K562 (cell line): ENCODE measurements around the gene DRICH1. TPM values are rescaled to one million over a fixed set of nuclear protein-coding genes. Genes with fewer than 3 reads are reported as not detected.

Experiments used
- ATAC-seq: fragments of 200-7000 bp; cut with Tn5 transposase; 3 replicates; pipeline ENCODE4 v1.9.1; 2020; ENCODE audit warnings: moderate library complexity
- BruUV-seq: library from RNA; stranded (reverse); fragments of 400-500 nt; replicated peaks from 2 replicates; lab custom pipeline; 2021; lab: Mats Ljungman, UMichigan
- CTCF ChIA-PET: fragments of 300-600 bp; formaldehyde crosslinking; extraction: SDS; loops from one replicate; lab custom pipeline; 2021; ENCODE audit warnings: low intra/inter-chr PET ratio; lab: Yijun Ruan, JAX
- POLR2A ChIA-PET: fragments of 300-600, 350-650 bp; sonication (Branson Sonifier 250); formaldehyde crosslinking; extraction: SDS; loops from one replicate; lab custom pipeline; 2021; ENCODE audit warnings: antibody characterized with exemption, inconsistent platforms; lab: Yijun Ruan, JAX
- DNase-seq, 4 experiments: peaks; one replicate each; pipeline versions ENCODE4 v3.0.0 to v3.0.0-alpha.2; 2011 to 2018; ENCODE audit warnings: low spot score in 3 of 4, mixed read lengths in 3 of 4; ENCODE audit errors: extremely low read depth in 1 of 4
- FAIRE-seq: peaks from 2 replicates; lab custom pipeline; 2011; peaks lifted over from hg19 to GRCh38; lab: Jason Lieb, UNC
- H2AFZ ChIP-seq: 2 replicates; pipeline ENCODE4 v1.6.0; 2011; ENCODE audit warnings: low read depth, low read length, control low read depth, inconsistent platforms
- H3K27ac ChIP-seq: fragments of 200-600 bp; 3 replicates; pipeline ENCODE4 v1.8.0; 2011; ENCODE audit warnings: low read depth, mild to moderate bottlenecking, control low read depth, inconsistent platforms, low read length, moderate library complexity, mixed read lengths; ENCODE audit errors: extremely low read depth
- H3K27me3 ChIP-seq, 2 experiments: fragments of 300-600 bp in 1 of 2; 2 replicates in 1 of 2; 3 replicates in 1 of 2; pipeline versions ENCODE4 v1.6.0 to v1.8.0; 2011; ENCODE audit warnings: inconsistent platforms in 2 of 2, low read length in 2 of 2, mild to moderate bottlenecking in 1 of 2, mixed read lengths in 1 of 2, moderate library complexity in 1 of 2; ENCODE audit not compliant: control insufficient read depth in 2 of 2, insufficient read depth in 2 of 2
- H3K36me3 ChIP-seq: fragments of 300-600 bp; 3 replicates; pipeline ENCODE4 v1.8.0; 2011; ENCODE audit warnings: mild to moderate bottlenecking, low read length, inconsistent platforms; ENCODE audit not compliant: control insufficient read depth, insufficient read depth
- H3K4me1 ChIP-seq, 2 experiments: fragments of 200-600 bp in 1 of 2; replicated peaks in 1 of 2; 2 replicates in 1 of 2; 3 replicates in 1 of 2; pipeline versions ENCODE4 v1.5.1 to v1.8.0; 2011; ENCODE audit warnings: inconsistent platforms in 2 of 2, low read length in 2 of 2, mild to moderate bottlenecking in 1 of 2, mixed read lengths in 1 of 2, moderate library complexity in 1 of 2; ENCODE audit not compliant: control insufficient read depth in 2 of 2, insufficient read depth in 2 of 2
- H3K4me2 ChIP-seq: 2 replicates; pipeline ENCODE4 v1.6.1; 2011; ENCODE audit warnings: low read length, control low read depth, inconsistent platforms, mixed read lengths; ENCODE audit not compliant: insufficient read depth
- H3K4me3 ChIP-seq: fragments of 200-600 bp; sonication (generic), shearing (Covaris generic); 2 replicates; pipeline ENCODE4 v1.5.1; 2016; ENCODE audit warnings: control low read depth, inconsistent platforms
- H3K79me2 ChIP-seq: fragments of 200-600 bp; 3 replicates; pipeline ENCODE4 v1.8.0; 2011; ENCODE audit warnings: low read length, inconsistent platforms; ENCODE audit not compliant: control insufficient read depth, insufficient read depth
- H3K9ac ChIP-seq, 2 experiments: 2 replicates each; pipeline versions ENCODE4 v1.6.0 to v1.6.1; 2011; ENCODE audit warnings: low read depth in 2 of 2, low read length in 2 of 2, control low read depth in 1 of 2, inconsistent platforms in 1 of 2, mild to moderate bottlenecking in 1 of 2, mixed read lengths in 1 of 2; ENCODE audit not compliant: insufficient read depth in 1 of 2
- H3K9me1 ChIP-seq: one replicate; pipeline ENCODE4 v1.6.0; 2011; ENCODE audit warnings: inconsistent platforms, mild to moderate bottlenecking, low read length, moderate library complexity; ENCODE audit not compliant: control insufficient read depth, insufficient read depth
- H3K9me3 ChIP-seq: replicated peaks from 2 replicates; pipeline ENCODE4 v1.5.1; 2011; ENCODE audit warnings: low read depth, low read length, inconsistent platforms; ENCODE audit not compliant: control insufficient read depth, insufficient read depth
- H4K20me1 ChIP-seq: replicated peaks from 2 replicates; pipeline ENCODE4 v1.6.1; 2011; ENCODE audit warnings: low read length, inconsistent platforms, mixed read lengths; ENCODE audit not compliant: control insufficient read depth, insufficient read depth
- EGR1 ChIP-seq: fragments of 450-650 bp; conservative IDR thresholded peaks from 2 replicates; pipeline ENCODE4 v1.6.1; 2017; ENCODE audit warnings: mild to moderate bottlenecking
- EHMT2 ChIP-seq: fragments of 450-650 bp; IDR thresholded peaks from 2 replicates; pipeline ENCODE4 v1.6.1; 2018; ENCODE audit warnings: antibody characterized with exemption
- KDM2B ChIP-seq: fragments of 250-450 bp; sonication (Bioruptor Pico); IDR thresholded peaks from 2 replicates; pipeline ENCODE4 v1.8.0; 2021; ENCODE audit warnings: mild to moderate bottlenecking, moderate library complexity
- NFE2L1 ChIP-seq: fragments of 450-650 bp; IDR thresholded peaks from 2 replicates; pipeline ENCODE4 v1.6.1; 2016; ENCODE audit warnings: missing genetic modification characterization, low read depth, mild to moderate bottlenecking, missing compliant biosample characterization, moderate library complexity, borderline replicate concordance
- PHF20 ChIP-seq: fragments of 450-650 bp; IDR thresholded peaks from 2 replicates; pipeline ENCODE4 v1.6.1; 2018; ENCODE audit not compliant: partially characterized antibody
- TGIF2 ChIP-seq: sonication (generic); formaldehyde crosslinking; IDR thresholded peaks from 2 replicates; pipeline ENCODE4 v1.8.1; 2022; ENCODE audit warnings: mild to moderate bottlenecking, missing genetic modification reagents, moderate library complexity
- TOE1 ChIP-seq, 2 experiments: fragments of 450-650 bp in 1 of 2; sonication (generic) in 1 of 2; formaldehyde crosslinking in 1 of 2; IDR thresholded peaks; 2 replicates each; pipeline versions ENCODE4 v1.7.1 to v1.8.0; 2016 to 2022; ENCODE audit warnings: borderline replicate concordance in 2 of 2, mild to moderate bottlenecking in 2 of 2, antibody characterized with exemption in 1 of 2, inconsistent platforms in 1 of 2, low read depth in 1 of 2, missing genetic modification reagents in 1 of 2, moderate library complexity in 1 of 2
- ZFX ChIP-seq: sonication (generic); formaldehyde crosslinking; IDR thresholded peaks from 2 replicates; pipeline ENCODE4 v1.8.0; 2022; ENCODE audit warnings: mild to moderate bottlenecking, missing genetic modification reagents, moderate library complexity
- ZNF197 ChIP-seq: fragments of 200-800 bp; sonication (Bioruptor generic); IDR thresholded peaks from 2 replicates; pipeline ENCODE4 v1.6.1; 2016; ENCODE audit warnings: low read depth, missing genetic modification characterization, missing compliant biosample characterization
- ZNF212 ChIP-seq: fragments of 450-650 bp; formaldehyde crosslinking; IDR thresholded peaks from 2 replicates; pipeline ENCODE4 v1.4.0; 2020; ENCODE audit warnings: mild to moderate bottlenecking
- WGBS: fragments of 100-300 bp; shearing (Covaris generic); methylation state at CpG from one replicate; pipeline ENCODE4 v1.1.6; 2016; ENCODE audit warnings: low coverage, mixed read lengths; ENCODE audit not compliant: insufficient coverage; ENCODE audit errors: missing lambda C conversion rate; 5-methylcytosine and 5-hydroxymethylcytosine counted together
- in situ Hi-C: fragments of 300-500 bp; cut with MboI; formaldehyde crosslinking; loops from 4 replicates; pipeline ENCODE4 v1.15.0; 2018; ENCODE audit warnings: inconsistent platforms, mixed read lengths
- intact Hi-C: fragments of 100-400 bp; cut with micrococcal nuclease; formaldehyde crosslinking; loops from 2 replicates; pipeline ENCODE4 v1.14.2; 2022
- polyA plus RNA-seq, 8 experiments: library from polyadenylated mRNA; depleted of rRNA in 4 of 8; stranded (reverse) in 5 of 8; unstranded in 3 of 8; fragments of >200 nt; fragmentation: Nextera tagmentation in 2 of 8; fragmentation: Illumina TruSeq in 1 of 8; extraction: Ambion mirVana in 2 of 8; extraction: Trizol in 1 of 8; gene quantifications; 2 replicates each; pipeline versions ENCODE4 v1.2.1 to v1.2.3, GENCODE V29; 2011 to 2014; ENCODE audit warnings: inconsistent platforms in 1 of 8, missing spikeins in 1 of 8
- total RNA-seq, 7 experiments: library from RNA; depleted of rRNA in 6 of 7; stranded (reverse); fragments of >200 nt in 6 of 7; fragmentation: Illumina TruSeq in 2 of 7; extraction: Trizol in 2 of 7; gene quantifications; 2 replicates each; pipeline versions ENCODE4 v1.2.1 to v1.2.3, GENCODE V29; 2011 to 2021; ENCODE audit warnings: low replicate concordance in 1 of 7
- TF ChIP-seq, protein P1 (sequence below): fragments of 450-650 bp; IDR thresholded peaks from 2 replicates; pipeline ENCODE4 v1.6.1; 2018; ENCODE audit not compliant: partially characterized antibody
- TF ChIP-seq, protein P2 (sequence below): sonication (generic); formaldehyde crosslinking; IDR thresholded peaks from 2 replicates; pipeline ENCODE4 v1.8.1; 2023; ENCODE audit warnings: mild to moderate bottlenecking, missing genetic modification reagents, moderate library complexity
- TF ChIP-seq, protein P3 (sequence below): fragments of 250-450 bp; sonication (Bioruptor Pico); IDR thresholded peaks from 2 replicates; pipeline ENCODE4 v1.4.0; 2020; ENCODE audit warnings: mild to moderate bottlenecking, moderate library complexity, borderline replicate concordance

DRICH1 gene
- total and polyA plus RNA-seq, 9 of the 15 experiments (the other 6 are each of a cell fraction or from before 2014, with no cell fraction given): 0.07 to 0.36 (median 0.14) TPM; not detected in 2

DNA sequence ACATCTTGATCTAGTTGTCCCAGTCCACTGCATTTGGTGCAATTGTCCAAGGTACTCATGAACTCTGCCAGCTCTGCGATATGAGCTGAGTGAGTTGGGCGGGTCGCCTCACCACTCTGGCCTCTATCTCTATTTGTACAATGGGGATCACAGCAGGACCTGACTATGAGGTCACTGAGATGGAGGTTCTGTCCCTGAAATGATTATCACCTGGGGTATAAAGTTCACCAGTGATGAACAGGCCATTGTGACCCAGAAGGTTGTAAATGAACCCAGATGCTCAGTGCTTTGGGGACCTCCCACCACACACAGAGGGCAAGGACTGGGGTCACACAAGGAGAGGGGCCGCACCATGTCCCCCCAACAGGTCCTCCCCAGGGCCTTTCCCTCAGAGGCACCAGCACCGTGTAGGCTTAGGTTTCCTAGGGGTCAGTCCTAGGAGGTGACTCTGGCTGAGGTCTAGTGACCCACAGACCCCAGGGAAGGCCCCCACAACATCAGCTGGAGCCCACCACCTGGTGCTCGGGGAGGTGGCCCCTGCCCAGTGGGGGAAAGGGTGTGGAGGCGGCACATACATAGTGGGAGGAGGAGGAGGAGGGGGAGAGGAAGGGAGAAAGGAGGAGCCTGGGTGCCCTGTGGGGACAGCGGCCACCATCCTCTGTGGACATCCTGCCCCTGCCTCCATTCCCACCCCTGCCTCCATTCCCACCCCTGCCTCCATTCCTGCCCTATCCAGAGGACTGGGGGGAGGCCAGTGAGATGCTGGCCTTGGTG, 27.0 kb downstream of the DRICH1 start:
- Histone ChIP-seq H2AFZ (no peak overlapping the region), H3K79me2 (no peaks in the 10 kb centered on the region), H3K27ac (no peak overlapping the region), H3K9me1 (no peaks in the 10 kb centered on the region), H3K9me3 (no peaks in the 10 kb centered on the region), H3K4me1 (no peaks in the 10 kb centered on the region; a peak in 1 of 5 replicates), H3K9ac (no peak overlapping the region), H3K36me3 (no peaks in the 10 kb centered on the region), H3K4me2 (no peak overlapping the region), H3K4me3 (no peak overlapping the region), H4K20me1 (no peaks in the 10 kb centered on the region), H3K27me3 (peaks cover 0 to 9% of the 10 kb centered on the region in 2 experiments; a peak in 2 of 5 replicates)
- POLR2A ChIA-PET: interaction anchor here (0.6 kb wide), 1 partner anchor 130 kb away, joined by 3 read pairs; no protein-coding TSS in a partner anchor
- no peak for DNase-seq
- intact Hi-C loops (no loop called here), in situ Hi-C loops (no loop called here)
- FAIRE-seq: no peak
- ATAC-seq: no peak
- BruUV-seq: no TSS peak
- CTCF ChIA-PET: no interaction called here
- WGBS: 3% methylated on average over 6 of the region's 8 CpGs
- TF ChIP-seq, protein P1, sequence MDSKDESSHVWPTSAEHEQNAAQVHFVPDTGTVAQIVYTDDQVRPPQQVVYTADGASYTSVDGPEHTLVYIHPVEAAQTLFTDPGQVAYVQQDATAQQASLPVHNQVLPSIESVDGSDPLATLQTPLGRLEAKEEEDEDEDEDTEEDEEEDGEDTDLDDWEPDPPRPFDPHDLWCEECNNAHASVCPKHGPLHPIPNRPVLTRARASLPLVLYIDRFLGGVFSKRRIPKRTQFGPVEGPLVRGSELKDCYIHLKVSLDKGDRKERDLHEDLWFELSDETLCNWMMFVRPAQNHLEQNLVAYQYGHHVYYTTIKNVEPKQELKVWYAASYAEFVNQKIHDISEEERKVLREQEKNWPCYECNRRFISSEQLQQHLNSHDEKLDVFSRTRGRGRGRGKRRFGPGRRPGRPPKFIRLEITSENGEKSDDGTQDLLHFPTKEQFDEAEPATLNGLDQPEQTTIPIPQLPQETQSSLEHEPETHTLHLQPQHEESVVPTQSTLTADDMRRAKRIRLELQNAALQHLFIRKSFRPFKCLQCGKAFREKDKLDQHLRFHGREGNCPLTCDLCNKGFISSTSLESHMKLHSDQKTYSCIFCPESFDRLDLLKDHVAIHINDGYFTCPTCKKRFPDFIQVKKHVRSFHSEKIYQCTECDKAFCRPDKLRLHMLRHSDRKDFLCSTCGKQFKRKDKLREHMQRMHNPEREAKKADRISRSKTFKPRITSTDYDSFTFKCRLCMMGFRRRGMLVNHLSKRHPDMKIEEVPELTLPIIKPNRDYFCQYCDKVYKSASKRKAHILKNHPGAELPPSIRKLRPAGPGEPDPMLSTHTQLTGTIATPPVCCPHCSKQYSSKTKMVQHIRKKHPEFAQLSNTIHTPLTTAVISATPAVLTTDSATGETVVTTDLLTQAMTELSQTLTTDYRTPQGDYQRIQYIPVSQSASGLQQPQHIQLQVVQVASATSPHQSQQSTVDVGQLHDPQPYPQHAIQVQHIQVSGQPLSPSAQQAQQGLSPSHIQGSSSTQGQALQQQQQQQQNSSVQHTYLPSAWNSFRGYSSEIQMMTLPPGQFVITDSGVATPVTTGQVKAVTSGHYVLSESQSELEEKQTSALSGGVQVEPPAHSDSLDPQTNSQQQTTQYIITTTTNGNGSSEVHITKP: no peak
- TF ChIP-seq PHF20 (no peak), TGIF2 (no peak), TOE1 (IDR thresholded peaks at IDR 0.05; ENCODE audit: borderline replicate concordance) (no peak), TOE1 (CRISPR knock-in tag; IDR thresholded peaks at IDR 0.05; ENCODE audit: borderline replicate concordance, low read depth) (no peak), ZNF212 (CRISPR knock-in tag) (no peak), KDM2B (no peak), ZNF197 (CRISPR knock-in tag) (no peak), EGR1 (no peak), NFE2L1 (tag) (no peak), ZFX (no peak), EHMT2 (no peak)
- TF ChIP-seq, protein P2, sequence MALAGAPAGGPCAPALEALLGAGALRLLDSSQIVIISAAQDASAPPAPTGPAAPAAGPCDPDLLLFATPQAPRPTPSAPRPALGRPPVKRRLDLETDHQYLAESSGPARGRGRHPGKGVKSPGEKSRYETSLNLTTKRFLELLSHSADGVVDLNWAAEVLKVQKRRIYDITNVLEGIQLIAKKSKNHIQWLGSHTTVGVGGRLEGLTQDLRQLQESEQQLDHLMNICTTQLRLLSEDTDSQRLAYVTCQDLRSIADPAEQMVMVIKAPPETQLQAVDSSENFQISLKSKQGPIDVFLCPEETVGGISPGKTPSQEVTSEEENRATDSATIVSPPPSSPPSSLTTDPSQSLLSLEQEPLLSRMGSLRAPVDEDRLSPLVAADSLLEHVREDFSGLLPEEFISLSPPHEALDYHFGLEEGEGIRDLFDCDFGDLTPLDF (CRISPR knock-in tag): no peak
- TF ChIP-seq, protein P3, sequence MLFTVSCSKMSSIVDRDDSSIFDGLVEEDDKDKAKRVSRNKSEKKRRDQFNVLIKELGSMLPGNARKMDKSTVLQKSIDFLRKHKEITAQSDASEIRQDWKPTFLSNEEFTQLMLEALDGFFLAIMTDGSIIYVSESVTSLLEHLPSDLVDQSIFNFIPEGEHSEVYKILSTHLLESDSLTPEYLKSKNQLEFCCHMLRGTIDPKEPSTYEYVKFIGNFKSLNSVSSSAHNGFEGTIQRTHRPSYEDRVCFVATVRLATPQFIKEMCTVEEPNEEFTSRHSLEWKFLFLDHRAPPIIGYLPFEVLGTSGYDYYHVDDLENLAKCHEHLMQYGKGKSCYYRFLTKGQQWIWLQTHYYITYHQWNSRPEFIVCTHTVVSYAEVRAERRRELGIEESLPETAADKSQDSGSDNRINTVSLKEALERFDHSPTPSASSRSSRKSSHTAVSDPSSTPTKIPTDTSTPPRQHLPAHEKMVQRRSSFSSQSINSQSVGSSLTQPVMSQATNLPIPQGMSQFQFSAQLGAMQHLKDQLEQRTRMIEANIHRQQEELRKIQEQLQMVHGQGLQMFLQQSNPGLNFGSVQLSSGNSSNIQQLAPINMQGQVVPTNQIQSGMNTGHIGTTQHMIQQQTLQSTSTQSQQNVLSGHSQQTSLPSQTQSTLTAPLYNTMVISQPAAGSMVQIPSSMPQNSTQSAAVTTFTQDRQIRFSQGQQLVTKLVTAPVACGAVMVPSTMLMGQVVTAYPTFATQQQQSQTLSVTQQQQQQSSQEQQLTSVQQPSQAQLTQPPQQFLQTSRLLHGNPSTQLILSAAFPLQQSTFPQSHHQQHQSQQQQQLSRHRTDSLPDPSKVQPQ (CRISPR knock-in tag): no peak
